Cardiac septum (tissue), 1 donor: Measurements from ENCODE around the gene SFI1. TPM values are rescaled to one million over a fixed set of nuclear protein-coding genes. Genes with fewer than 3 reads are reported as not detected.
"Not testable (repeated sequence)": the region's sequence is repeated elsewhere in the genome, so short reads cannot be mapped to it uniquely, and the experiment has no call there.

Experiments used
- DNase-seq: peaks from one replicate; pipeline ENCODE4 v3.0.0-alpha.2; 2020; ENCODE audit warnings: low spot score
- intact Hi-C: fragments of 100-400 bp; cut with DNase I; formaldehyde crosslinking; loops from one replicate; pipeline ENCODE4 v1.14.0; 2022
- long read RNA-seq: library from polyadenylated mRNA; unstranded; transcript quantifications from one replicate; pipeline ENCODE4 v2.0.0, GENCODE V29; 2021
- total RNA-seq: library from RNA; stranded (reverse); fragmentation: NEBNext Ultra II Directional; extraction: Animal tissue kit (Norgen Biotek cat#: 25700); gene quantifications from one replicate; pipeline ENCODE4 v1.2.1, GENCODE V29; 2021
- donor health status: DM: no; HTN: no; CAD: no.

The SFI1 gene, protein sequence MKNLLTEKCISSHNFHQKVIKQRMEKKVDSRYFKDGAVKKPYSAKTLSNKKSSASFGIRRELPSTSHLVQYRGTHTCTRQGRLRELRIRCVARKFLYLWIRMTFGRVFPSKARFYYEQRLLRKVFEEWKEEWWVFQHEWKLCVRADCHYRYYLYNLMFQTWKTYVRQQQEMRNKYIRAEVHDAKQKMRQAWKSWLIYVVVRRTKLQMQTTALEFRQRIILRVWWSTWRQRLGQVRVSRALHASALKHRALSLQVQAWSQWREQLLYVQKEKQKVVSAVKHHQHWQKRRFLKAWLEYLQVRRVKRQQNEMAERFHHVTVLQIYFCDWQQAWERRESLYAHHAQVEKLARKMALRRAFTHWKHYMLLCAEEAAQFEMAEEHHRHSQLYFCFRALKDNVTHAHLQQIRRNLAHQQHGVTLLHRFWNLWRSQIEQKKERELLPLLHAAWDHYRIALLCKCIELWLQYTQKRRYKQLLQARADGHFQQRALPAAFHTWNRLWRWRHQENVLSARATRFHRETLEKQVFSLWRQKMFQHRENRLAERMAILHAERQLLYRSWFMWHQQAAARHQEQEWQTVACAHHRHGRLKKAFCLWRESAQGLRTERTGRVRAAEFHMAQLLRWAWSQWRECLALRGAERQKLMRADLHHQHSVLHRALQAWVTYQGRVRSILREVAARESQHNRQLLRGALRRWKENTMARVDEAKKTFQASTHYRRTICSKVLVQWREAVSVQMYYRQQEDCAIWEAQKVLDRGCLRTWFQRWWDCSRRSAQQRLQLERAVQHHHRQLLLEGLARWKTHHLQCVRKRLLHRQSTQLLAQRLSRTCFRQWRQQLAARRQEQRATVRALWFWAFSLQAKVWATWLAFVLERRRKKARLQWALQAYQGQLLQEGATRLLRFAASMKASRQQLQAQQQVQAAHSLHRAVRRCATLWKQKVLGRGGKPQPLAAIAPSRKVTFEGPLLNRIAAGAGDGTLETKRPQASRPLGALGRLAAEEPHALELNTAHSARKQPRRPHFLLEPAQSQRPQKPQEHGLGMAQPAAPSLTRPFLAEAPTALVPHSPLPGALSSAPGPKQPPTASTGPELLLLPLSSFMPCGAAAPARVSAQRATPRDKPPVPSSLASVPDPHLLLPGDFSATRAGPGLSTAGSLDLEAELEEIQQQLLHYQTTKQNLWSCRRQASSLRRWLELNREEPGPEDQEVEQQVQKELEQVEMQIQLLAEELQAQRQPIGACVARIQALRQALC
- 8.6 TPM for total RNA-seq
- long read RNA-seq, partial matches to known transcripts, result 0 of 7 reads
- long read RNA-seq, other reads (novel, unspliced or antisense), result 7 of 7 reads

- DNase-seq, result peak; percentile 95
- intact Hi-C loops, result loop anchor here (5.0 kb wide), 1 partner anchor 149 kb away; the partner anchor contains the start of gene PATZ1
Observed at GRCh38 chr22:31496007-31496734, at the start of gene SFI1. SFI1 (plus strand) TSS chr22:31496536; CDS start chr22:31508285, 11,749 bp downstream.

DNA sequence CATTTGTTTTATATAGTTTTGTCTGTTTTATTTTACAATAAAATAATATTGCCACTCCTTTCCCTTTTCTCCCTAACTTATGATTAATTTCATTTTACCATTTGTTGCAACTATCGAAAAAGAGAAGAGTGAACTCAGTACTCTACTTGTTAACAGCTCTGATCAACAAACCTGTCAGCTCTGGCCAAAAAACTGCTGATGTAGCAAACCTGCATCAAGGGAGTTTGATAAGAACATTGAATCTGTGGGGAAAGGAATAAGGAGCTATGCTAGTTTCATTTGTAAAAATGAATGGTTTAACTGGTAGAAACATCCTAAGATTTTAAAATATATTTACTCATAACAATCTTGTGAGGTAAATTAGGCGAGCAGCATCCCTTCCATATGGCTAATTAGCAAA lies 49.6 kb upstream of the SFI1 start:
- intact Hi-C loops, result no loop called here
- DNase-seq, result no peak

DNA sequence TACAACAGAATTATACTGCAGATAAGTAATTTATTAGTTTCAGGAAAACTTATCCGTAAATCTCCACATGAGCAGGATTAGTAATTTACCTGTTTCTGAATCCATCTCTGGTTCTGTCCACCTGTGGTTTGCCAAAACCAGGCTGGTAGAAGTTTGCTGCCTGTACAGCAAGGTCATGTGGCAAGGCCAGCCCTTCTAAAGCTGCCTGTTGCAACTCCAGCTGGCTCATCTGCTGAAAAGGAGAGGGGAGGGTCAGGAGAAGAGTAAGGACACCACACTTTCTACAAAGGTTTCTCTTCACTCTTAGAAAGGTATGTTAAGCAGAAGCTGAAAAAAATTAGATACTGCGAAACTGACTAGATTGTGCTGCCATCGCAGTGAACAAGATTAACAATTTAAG lies 49.0 kb upstream of the SFI1 start:
- no peak for DNase-seq
- intact Hi-C loops, result no loop called here

DNA sequence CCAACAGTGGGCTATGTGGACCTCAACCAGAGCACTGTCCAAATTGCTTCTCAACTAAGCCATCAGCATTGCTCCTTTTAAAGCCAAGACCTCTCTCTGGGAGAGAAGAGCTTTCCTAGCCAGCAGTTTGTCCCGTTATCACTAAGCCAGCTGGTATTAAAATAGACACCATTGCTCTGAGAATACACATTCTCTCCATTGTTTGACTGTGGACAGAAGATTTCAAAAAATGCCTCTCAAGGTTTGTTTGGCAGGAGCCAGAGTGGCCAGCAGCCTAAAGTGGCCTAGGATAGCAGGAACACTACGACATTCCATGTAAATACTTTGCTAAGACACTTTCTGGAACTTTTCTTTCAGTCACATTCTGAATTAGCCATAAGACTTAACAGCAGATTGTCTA lies 48.0 kb upstream of the SFI1 start:
- intact Hi-C loops, result no loop called here
- DNase-seq, result no peak

DNA sequence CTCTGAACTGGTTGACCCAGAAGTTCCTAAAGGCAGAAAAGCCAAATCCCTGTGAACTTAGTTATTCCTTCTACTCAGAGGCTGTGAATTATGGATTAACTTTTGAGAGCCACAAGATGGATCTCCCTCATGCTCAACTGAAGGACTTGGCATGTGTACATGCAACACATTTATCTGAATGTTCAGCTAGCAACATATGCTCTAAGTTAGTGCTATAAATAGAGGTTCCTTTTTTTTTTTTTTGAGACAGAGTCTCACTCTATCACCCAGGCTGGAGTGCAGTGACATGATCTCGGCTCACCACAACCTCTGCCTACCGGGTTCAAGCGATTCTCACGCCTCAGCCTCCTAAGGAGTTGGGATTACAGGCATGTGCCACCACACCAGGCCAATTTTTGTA lies 46.8 kb upstream of the SFI1 start:
- intact Hi-C loops, result no loop called here

GRCh38 chr22:31451709-31452571 lies 44.4 kb upstream of the SFI1 start:
- intact Hi-C loops, result no loop called here

More for the DNA sequence above, 46.8 kb upstream of the SFI1 start:
- DNase-seq, result no peak

DNA sequence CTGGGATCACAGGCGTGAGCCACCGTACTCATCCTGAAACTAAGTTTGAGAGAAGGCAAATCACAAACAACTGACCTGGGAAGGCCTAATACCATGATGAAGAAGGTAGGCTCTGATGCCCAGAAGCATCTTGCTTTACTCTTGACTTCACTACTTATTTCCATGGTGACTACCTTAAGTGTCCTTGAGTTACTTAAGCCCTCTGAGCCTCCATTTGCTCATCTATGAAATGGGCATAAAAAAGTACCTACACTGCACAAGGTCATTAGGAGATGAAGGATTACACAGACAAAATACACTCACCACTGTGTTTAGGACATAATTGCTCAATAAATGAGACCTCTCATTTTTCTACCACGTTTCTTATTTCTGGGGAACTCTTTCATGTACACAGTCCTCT lies 34.6 kb upstream of the SFI1 start:
- intact Hi-C loops, result no loop called here
- no peak for DNase-seq

More at GRCh38 chr22:31451709-31452571, 44.4 kb upstream of the SFI1 start:
- DNase-seq, result no peak

DNA sequence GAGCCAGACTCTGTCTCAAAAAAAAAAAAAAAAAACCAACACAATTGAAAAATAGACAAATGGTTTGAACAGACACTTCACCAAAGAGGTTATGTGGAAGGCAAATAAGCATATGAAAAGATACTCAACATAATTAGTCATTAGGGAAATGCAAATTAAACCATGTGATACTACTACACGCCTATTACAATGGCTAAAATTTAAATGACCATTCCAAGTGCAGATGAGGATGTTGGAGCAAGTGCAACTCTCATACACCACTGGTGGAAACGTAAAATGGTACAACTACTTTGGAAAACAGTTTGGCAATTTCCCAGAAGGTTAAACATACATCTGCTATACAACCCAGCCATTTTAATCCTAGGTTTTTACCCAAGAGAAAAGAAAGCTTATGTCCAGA lies 31.0 kb upstream of the SFI1 start:
- no peak for DNase-seq
- intact Hi-C loops, result no loop called here

GRCh38 chr22:31474743-31475142 lies 21.6 kb upstream of the SFI1 start:
- DNase-seq, result no peak
- intact Hi-C loops, result no loop called here

GRCh38 chr22:31475800-31476199 lies 20.5 kb upstream of the SFI1 start:
- no peak for DNase-seq
- intact Hi-C loops, result no loop called here

DNA sequence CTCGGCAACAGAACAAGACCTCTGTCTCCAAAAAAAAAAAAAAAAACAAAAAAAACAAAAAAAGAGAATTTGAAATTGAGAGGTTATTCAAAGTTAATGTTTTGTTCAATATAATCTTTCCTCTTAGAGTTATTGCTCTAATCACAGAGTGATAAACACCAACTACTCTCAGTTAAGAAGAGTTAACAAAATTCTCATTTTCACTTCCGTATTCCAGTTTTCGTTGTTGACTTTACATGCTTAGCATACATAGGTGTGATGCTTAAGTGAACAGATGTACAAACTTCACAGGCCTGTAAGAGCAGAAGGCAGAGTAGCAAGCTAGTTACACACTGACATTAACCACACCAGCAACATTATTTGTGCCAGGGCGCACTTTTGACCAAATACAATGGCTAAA lies 19.0 kb upstream of the SFI1 start:
- no peak for DNase-seq
- intact Hi-C loops, result no loop called here

DNA sequence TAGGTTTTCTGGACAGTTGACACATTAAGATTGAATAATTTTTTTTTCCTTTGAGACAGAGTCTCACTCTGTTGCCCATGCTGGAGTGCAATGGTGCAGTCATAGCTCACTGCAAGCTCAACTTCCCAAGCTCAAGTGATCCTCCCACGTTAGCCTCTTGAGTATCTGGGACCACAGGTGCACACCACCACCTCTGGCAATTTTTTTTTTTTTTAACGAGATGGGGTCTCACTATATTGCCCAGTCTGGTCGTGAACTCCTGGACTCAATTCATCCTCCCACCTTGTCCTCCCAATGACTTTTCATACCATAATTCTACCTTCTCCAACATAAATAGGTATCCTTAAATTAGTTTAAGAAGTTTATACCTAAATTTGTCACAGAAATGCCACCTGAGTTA lies 15.2 kb upstream of the SFI1 start:
- intact Hi-C loops, result no loop called here
- DNase-seq, result no peak

DNA sequence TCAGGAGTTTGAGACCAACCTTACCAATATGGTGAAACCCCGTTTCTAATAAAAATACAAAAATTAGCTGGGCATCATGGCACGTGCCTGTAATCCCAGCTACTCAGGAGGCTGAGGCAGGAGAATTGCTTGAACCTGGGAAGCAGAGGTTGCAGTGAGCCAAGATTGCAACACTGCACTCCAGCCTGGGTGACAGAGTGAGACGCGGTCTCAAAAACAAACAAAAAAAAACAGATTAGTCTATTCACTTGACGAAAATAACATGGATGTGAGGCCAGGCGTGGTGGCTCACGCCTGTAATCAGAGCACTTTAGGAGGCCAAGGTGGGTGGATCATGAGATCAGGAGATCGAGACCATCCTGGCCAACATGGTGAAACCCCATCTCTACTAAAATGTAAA lies 13.9 kb upstream of the SFI1 start:
- DNase-seq, intact Hi-C loops: not testable (repeated sequence)

DNA sequence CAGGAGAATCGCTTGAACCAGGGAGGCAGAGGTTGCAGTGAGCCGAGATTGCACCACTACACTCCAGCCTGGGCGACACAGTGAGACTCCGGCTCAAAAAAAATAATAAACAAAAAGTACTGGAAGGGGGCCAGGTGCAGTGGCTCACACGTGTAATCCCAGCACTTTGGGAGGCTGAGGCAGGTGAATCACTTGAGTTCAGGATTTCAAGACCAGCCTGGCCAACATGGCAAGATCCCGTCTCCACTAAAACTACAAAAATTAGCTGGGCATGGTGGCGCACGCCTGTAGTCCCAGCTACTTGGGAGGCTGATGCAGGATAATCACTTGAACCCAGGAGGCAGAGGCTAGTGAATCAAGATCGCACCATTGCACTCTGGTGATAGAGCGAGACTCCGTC lies 10.0 kb upstream of the SFI1 start:
- not testable (repeated sequence) for DNase-seq
- intact Hi-C loops, result loop anchor here (5.0 kb wide), 1 partner anchor 146 kb away; no protein-coding TSS in a partner anchor

DNA sequence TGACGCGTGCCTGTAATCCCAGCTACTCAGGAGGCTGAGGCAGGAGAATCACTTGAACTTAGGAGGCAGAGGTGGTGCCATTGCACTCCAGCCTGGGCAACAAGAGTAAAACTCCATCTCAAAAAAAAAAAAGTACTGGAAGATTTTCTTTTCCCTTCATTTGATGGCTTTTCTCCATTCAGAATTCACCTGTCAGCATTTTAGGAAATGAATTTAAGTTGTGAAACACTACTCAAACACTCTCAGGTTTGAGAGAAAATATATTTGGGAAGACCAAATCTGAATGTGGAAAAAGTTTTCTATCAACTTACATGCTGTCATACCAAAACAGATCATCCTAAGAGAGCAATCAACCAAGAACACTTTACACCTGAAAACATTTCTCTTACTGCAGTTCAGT lies 9.4 kb upstream of the SFI1 start:
- no peak for DNase-seq
- intact Hi-C loops, result loop anchor here (5.0 kb wide), 1 partner anchor 145 kb away; no protein-coding TSS in a partner anchor

- no peak for DNase-seq
- intact Hi-C loops, result loop anchor here (5.0 kb wide), 1 partner anchor 144 kb away; no protein-coding TSS in a partner anchor
Observed at GRCh38 chr22:31488346-31488883, 7.9 kb upstream of the SFI1 start.

DNA sequence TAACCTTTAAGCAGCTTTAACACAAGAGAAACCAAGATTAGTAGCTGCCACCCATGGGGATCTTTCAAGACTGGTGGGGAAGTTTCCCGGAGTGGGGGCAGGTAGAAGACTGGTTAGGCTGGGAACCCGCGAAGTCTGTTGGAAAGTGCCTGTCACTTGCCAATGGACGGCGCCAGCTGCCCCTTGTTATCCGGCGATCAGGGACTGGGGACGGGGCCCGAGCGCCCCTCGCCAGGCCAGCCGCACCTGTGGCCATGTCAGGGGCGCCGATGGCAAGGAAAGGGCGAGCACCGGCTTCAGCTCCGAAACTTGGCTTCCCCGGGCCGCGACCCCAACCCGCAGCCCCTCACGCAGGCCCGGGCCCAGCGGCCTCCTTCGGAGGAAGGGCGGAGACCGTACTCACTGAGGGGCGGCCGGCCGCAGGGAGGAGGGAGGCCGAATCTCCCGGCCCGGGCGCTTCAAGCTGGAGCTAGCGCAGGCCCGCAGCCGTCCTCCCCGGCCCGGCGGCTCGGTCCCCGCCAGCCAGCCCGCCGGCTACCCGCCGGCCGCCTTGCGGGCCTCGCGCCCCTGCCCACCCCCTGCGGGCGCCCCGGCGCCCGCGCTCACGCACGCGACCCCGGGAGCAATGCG lies 7.2 kb upstream of the SFI1 start:
- intact Hi-C loops, result loop anchor here (5.0 kb wide), 1 partner anchor 143 kb away; no protein-coding TSS in a partner anchor
- DNase-seq, result peak; percentile 77
